22Rv1 (cell line): ENCODE data around the gene PRDM9.

ENCODE experiments used
- ZFX ChIP-seq: fragments of 450-650 bp; IDR thresholded peaks from 2 replicates; pipeline ENCODE4 v1.6.1; 2017; ENCODE audit warnings: antibody characterized with exemption, borderline replicate concordance
- TF ChIP-seq, protein P1 (sequence below): fragments of 450-650 bp; IDR thresholded peaks from 2 replicates; pipeline ENCODE4 v1.5.1; 2017; ENCODE audit warnings: mild to moderate bottlenecking

DNA sequence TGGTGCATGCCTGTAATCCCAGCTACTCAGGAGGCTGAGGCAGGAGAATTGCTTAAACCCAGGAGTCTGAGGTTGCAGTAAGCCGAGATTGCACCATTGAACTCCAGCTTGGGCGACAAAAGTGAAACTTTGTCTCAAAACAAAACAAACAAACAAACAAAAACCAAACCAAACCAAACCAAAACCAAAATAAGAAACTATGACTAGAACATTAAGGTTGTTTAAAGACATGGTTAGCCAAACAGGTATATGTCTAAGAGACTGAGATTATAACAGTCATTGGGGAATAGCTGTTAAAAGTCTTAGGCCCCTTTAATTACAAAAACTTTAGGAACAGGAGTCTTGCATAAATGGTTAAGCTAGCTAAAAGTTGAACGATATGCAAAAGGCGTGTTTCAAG lies 63.6 kb downstream of the PRDM9 start:
- TF ChIP-seq, protein P1, sequence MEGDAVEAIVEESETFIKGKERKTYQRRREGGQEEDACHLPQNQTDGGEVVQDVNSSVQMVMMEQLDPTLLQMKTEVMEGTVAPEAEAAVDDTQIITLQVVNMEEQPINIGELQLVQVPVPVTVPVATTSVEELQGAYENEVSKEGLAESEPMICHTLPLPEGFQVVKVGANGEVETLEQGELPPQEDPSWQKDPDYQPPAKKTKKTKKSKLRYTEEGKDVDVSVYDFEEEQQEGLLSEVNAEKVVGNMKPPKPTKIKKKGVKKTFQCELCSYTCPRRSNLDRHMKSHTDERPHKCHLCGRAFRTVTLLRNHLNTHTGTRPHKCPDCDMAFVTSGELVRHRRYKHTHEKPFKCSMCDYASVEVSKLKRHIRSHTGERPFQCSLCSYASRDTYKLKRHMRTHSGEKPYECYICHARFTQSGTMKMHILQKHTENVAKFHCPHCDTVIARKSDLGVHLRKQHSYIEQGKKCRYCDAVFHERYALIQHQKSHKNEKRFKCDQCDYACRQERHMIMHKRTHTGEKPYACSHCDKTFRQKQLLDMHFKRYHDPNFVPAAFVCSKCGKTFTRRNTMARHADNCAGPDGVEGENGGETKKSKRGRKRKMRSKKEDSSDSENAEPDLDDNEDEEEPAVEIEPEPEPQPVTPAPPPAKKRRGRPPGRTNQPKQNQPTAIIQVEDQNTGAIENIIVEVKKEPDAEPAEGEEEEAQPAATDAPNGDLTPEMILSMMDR: no peak
- no peak for TF ChIP-seq ZFX
